Adrenal gland (tissue), 5 donors: ENCODE data around the gene IFT25.

ENCODE experiments used
- POLR2A ChIP-seq, 2 donors: fragments of 450-650 bp; IDR thresholded peaks; one replicate each; pipeline ENCODE4 v1.6.1; 2017; ENCODE audit warnings: antibody characterized with exemption in 2 of 2, mild to moderate bottlenecking in 2 of 2, moderate library complexity in 1 of 2
- TF ChIP-seq, protein P1 (sequence below), 6 experiments: fragments of 450-650 bp in 4 of 6; fragments of 200-600 bp in 2 of 6; sonication (generic) in 1 of 6; IDR thresholded peaks; 1 replicate in 5 of 6; 2 replicates in 1 of 6; pipeline versions ENCODE4 v1.5.1 to v1.8.0; 2016 to 2021; ENCODE audit warnings: antibody characterized with exemption in 6 of 6, mild to moderate bottlenecking in 2 of 6, moderate library complexity in 1 of 6
- donor health status: DM: no; HTN: no; CAD: no.

- TF ChIP-seq, protein P1, sequence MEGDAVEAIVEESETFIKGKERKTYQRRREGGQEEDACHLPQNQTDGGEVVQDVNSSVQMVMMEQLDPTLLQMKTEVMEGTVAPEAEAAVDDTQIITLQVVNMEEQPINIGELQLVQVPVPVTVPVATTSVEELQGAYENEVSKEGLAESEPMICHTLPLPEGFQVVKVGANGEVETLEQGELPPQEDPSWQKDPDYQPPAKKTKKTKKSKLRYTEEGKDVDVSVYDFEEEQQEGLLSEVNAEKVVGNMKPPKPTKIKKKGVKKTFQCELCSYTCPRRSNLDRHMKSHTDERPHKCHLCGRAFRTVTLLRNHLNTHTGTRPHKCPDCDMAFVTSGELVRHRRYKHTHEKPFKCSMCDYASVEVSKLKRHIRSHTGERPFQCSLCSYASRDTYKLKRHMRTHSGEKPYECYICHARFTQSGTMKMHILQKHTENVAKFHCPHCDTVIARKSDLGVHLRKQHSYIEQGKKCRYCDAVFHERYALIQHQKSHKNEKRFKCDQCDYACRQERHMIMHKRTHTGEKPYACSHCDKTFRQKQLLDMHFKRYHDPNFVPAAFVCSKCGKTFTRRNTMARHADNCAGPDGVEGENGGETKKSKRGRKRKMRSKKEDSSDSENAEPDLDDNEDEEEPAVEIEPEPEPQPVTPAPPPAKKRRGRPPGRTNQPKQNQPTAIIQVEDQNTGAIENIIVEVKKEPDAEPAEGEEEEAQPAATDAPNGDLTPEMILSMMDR (IDR thresholded peaks at IDR 0.05), result no peak
- TF ChIP-seq POLR2A (IDR thresholded peaks at IDR 0.05), result no peak
These were observed 50.9 kb downstream of the IFT25 start for GRCh38 chr1:53894644-53895043.
